ENCODE measurements around the gene IL15.
"Not testable (repeated sequence)": the region's sequence is repeated elsewhere in the genome, so short reads cannot be mapped to it uniquely, and the experiment has no call there.

The IL15 gene

GRCh38 chr4:141647966-141648365, 11.6 kb downstream of the IL15 start:
- no peak for DNase-seq

- peak; percentile 82 for DNase-seq
Observed at GRCh38 chr4:141652161-141652778, 15.9 kb downstream of the IL15 start.

- DNase-seq: peak; percentile 64
Observed at GRCh38 chr4:141654098-141654497, 17.7 kb downstream of the IL15 start.

- DNase-seq: no peak
Observed at GRCh38 chr4:141656031-141656430, 19.6 kb downstream of the IL15 start.

- DNase-seq: no peak
Observed at GRCh38 chr4:141657550-141658250, 21.3 kb downstream of the IL15 start.

- DNase-seq: no peak
Observed at GRCh38 chr4:141658309-141658708, 21.9 kb downstream of the IL15 start.

- DNase-seq: no peak
Observed at GRCh38 chr4:141659539-141659938, 23.2 kb downstream of the IL15 start.

GRCh38 chr4:141660880-141661279, 24.5 kb downstream of the IL15 start:
- no peak for DNase-seq

- DNase-seq: peak; percentile 35
Observed at GRCh38 chr4:141668200-141668910, 32.0 kb downstream of the IL15 start.

GRCh38 chr4:141669501-141669900, 33.1 kb downstream of the IL15 start:
- no peak for DNase-seq

- no peak for DNase-seq
Observed at GRCh38 chr4:141675384-141675783, 39.0 kb downstream of the IL15 start.

GRCh38 chr4:141676087-141676670, 39.8 kb downstream of the IL15 start:
- DNase-seq: no peak

- no peak for DNase-seq
Observed at GRCh38 chr4:141680060-141680459, 43.7 kb downstream of the IL15 start.

GRCh38 chr4:141684785-141685184, 48.4 kb downstream of the IL15 start:
- DNase-seq: no peak

GRCh38 chr4:141686146-141686775, 49.9 kb downstream of the IL15 start:
- DNase-seq: peak; percentile 18

GRCh38 chr4:141686879-141687278, 50.5 kb downstream of the IL15 start:
- peak; percentile 27 for DNase-seq

GRCh38 chr4:141689726-141690296, 53.4 kb downstream of the IL15 start:
- DNase-seq: not testable (repeated sequence)

- DNase-seq: not testable (repeated sequence)
Observed at GRCh38 chr4:141691247-141691646, 54.9 kb downstream of the IL15 start.

- no peak for DNase-seq
Observed at GRCh38 chr4:141692081-141692480, 55.7 kb downstream of the IL15 start.

GRCh38 chr4:141697116-141697515, 60.7 kb downstream of the IL15 start:
- no peak for DNase-seq

- DNase-seq: no peak
Observed at GRCh38 chr4:141702472-141703182, 66.2 kb downstream of the IL15 start.

GRCh38 chr4:141703497-141703896, 67.1 kb downstream of the IL15 start:
- DNase-seq: no peak

Measured in fibroblast of skin of scalp (primary cell).